GM12891 (cell line): Measurements from ENCODE around the gene GPR37L1. TPM values are rescaled to one million over a fixed set of nuclear protein-coding genes. Genes with fewer than 3 reads are reported as not detected.

Source experiments
- DNase-seq: peaks from one replicate; pipeline ENCODE4 v3.0.0; 2011; ENCODE audit warnings: low spot score; ENCODE audit not compliant: insufficient read length
- FAIRE-seq: peaks from 2 replicates; lab custom pipeline; 2011; peaks lifted over from hg19 to GRCh38; lab: Jason Lieb, UNC
- PAX5 ChIP-seq: IDR thresholded peaks from 2 replicates; pipeline ENCODE4 v1.6.1; 2011; ENCODE audit warnings: low read length, moderate library complexity, mild to moderate bottlenecking; ENCODE audit not compliant: insufficient read depth, severe bottlenecking
- POLR2A ChIP-seq: IDR thresholded peaks from 2 replicates; pipeline ENCODE4 v1.6.1; 2011; ENCODE audit warnings: low read depth, low read length, control low read depth
- POLR2AphosphoS5 ChIP-seq: IDR thresholded peaks from 2 replicates; pipeline ENCODE4 v1.6.1; 2011; ENCODE audit warnings: low read depth, low read length, control low read depth
- POU2F2 ChIP-seq: IDR thresholded peaks from 2 replicates; pipeline ENCODE4 v1.6.1; 2011; ENCODE audit warnings: low read depth, mild to moderate bottlenecking, control low read depth, low read length, moderate library complexity
- SPI1 ChIP-seq: IDR thresholded peaks from 2 replicates; pipeline ENCODE4 v1.6.1; 2011; ENCODE audit warnings: low read depth, low read length, control low read depth
- TAF1 ChIP-seq: IDR thresholded peaks from 2 replicates; pipeline ENCODE4 v1.6.1; 2011; ENCODE audit warnings: low read depth, low read length, control low read depth
- polyA plus RNA-seq: library from polyadenylated mRNA; unstranded; fragments of >200 nt; gene quantifications from one replicate; pipeline ENCODE4 v1.2.1, GENCODE V29; 2012; ENCODE audit warnings: low read depth, missing spikeins, inconsistent platforms; ENCODE audit not compliant: missing spikeins

The GPR37L1 gene
- 0.04 TPM for polyA plus RNA-seq

- DNase-seq, result no peak
Observed at GRCh38 chr1:202122639-202123335, at the start of gene GPR37L1. Gene GPR37L1, plus strand, starts transcription at chr1:202122917. Its CDS starts 47 bp downstream, at chr1:202122964.

GRCh38 chr1:202073206-202073605 is 49.5 kb upstream of the GPR37L1 start:
- FAIRE-seq, result no peak
- no peak for DNase-seq
- TF ChIP-seq PAX5 (no peak), POLR2AphosphoS5 (no peak), POLR2A (no peak), POU2F2 (no peak)

More at GRCh38 chr1:202122639-202123335, at the start of gene GPR37L1:
- FAIRE-seq, result no peak
- TF ChIP-seq SPI1, result no peak
- TF ChIP-seq PAX5, result no peak
- TF ChIP-seq TAF1, result no peak
- TF ChIP-seq POLR2AphosphoS5, result no peak
- TF ChIP-seq POLR2A, result no peak
- TF ChIP-seq POU2F2, result no peak

GRCh38 chr1:202074985-202075384 is 47.7 kb upstream of the GPR37L1 start:
- DNase-seq (no peak), FAIRE-seq (no peak)
- TF ChIP-seq PAX5 (no peak), POLR2A (no peak), POU2F2 (no peak)

- TF ChIP-seq POLR2A (no peak), TAF1 (no peak), POLR2AphosphoS5 (no peak), SPI1 (no peak), POU2F2 (no peak), PAX5 (no peak)
- DNase-seq (no peak), FAIRE-seq (no peak)
Observed at GRCh38 chr1:202075389-202075788, 47.3 kb upstream of the GPR37L1 start.

- no peak for FAIRE-seq
- no peak for TF ChIP-seq TAF1
- TF ChIP-seq POLR2A, result no peak
- no peak for TF ChIP-seq POU2F2
- DNase-seq, result no peak
Observed at GRCh38 chr1:202076050-202076511, 46.6 kb upstream of the GPR37L1 start.

- DNase-seq (no peak), FAIRE-seq (no peak)
- TF ChIP-seq POLR2AphosphoS5 (no peak), TAF1 (no peak), POU2F2 (no peak), SPI1 (no peak), POLR2A (no peak), PAX5 (no peak)
Observed at GRCh38 chr1:202078241-202078640, 44.5 kb upstream of the GPR37L1 start.

GRCh38 chr1:202081992-202082391 is 40.7 kb upstream of the GPR37L1 start:
- TF ChIP-seq POLR2A, result no peak
- TF ChIP-seq POLR2AphosphoS5, result no peak
- TF ChIP-seq PAX5, result no peak
- TF ChIP-seq SPI1, result no peak
- no peak for TF ChIP-seq TAF1
- TF ChIP-seq POU2F2, result no peak
- no peak for DNase-seq
- no peak for FAIRE-seq

- DNase-seq (no peak), FAIRE-seq (no peak)
Observed at GRCh38 chr1:202084791-202085681, 37.7 kb upstream of the GPR37L1 start.

GRCh38 chr1:202085682-202086373 is 36.9 kb upstream of the GPR37L1 start:
- no peak for TF ChIP-seq SPI1
- no peak for TF ChIP-seq TAF1
- no peak for TF ChIP-seq POLR2AphosphoS5
- TF ChIP-seq POLR2A, result no peak
- TF ChIP-seq POU2F2, result no peak
- TF ChIP-seq PAX5, result no peak
- no peak for FAIRE-seq
- no peak for DNase-seq

More at GRCh38 chr1:202084791-202085681, 37.7 kb upstream of the GPR37L1 start:
- TF ChIP-seq PAX5, result no peak
- no peak for TF ChIP-seq SPI1
- no peak for TF ChIP-seq POLR2AphosphoS5
- no peak for TF ChIP-seq POU2F2
- TF ChIP-seq TAF1, result no peak
- TF ChIP-seq POLR2A, result no peak
